K562 (cell line): ENCODE data around the gene EEA1. TPM values are rescaled to one million over a fixed set of nuclear protein-coding genes. Genes with fewer than 3 reads are reported as not detected.

Experiments used
- ATAC-seq: fragments of 200-7000 bp; cut with Tn5 transposase; 3 replicates; pipeline ENCODE4 v1.9.1; 2020; ENCODE audit warnings: moderate library complexity
- BruUV-seq: library from RNA; stranded (reverse); fragments of 400-500 nt; replicated peaks from 2 replicates; lab custom pipeline; 2021; lab: Mats Ljungman, UMichigan
- CTCF ChIA-PET: fragments of 300-600 bp; formaldehyde crosslinking; extraction: SDS; loops from one replicate; lab custom pipeline; 2021; ENCODE audit warnings: low intra/inter-chr PET ratio; lab: Yijun Ruan, JAX
- POLR2A ChIA-PET: fragments of 300-600, 350-650 bp; sonication (Branson Sonifier 250); formaldehyde crosslinking; extraction: SDS; loops from one replicate; lab custom pipeline; 2021; ENCODE audit warnings: antibody characterized with exemption, inconsistent platforms; lab: Yijun Ruan, JAX
- DNase-seq, 4 experiments: peaks; one replicate each; pipeline versions ENCODE4 v3.0.0 to v3.0.0-alpha.2; 2011 to 2018; ENCODE audit warnings: low spot score in 3 of 4, mixed read lengths in 3 of 4; ENCODE audit errors: extremely low read depth in 1 of 4
- FAIRE-seq: peaks from 2 replicates; lab custom pipeline; 2011; peaks lifted over from hg19 to GRCh38; lab: Jason Lieb, UNC
- H2AFZ ChIP-seq: 2 replicates; pipeline ENCODE4 v1.6.0; 2011; ENCODE audit warnings: low read depth, low read length, control low read depth, inconsistent platforms
- H3K27ac ChIP-seq: fragments of 200-600 bp; 3 replicates; pipeline ENCODE4 v1.8.0; 2011; ENCODE audit warnings: low read depth, mild to moderate bottlenecking, control low read depth, inconsistent platforms, low read length, moderate library complexity, mixed read lengths; ENCODE audit errors: extremely low read depth
- H3K27me3 ChIP-seq, 2 experiments: fragments of 300-600 bp in 1 of 2; 2 replicates in 1 of 2; 3 replicates in 1 of 2; pipeline versions ENCODE4 v1.6.0 to v1.8.0; 2011; ENCODE audit warnings: inconsistent platforms in 2 of 2, low read length in 2 of 2, mild to moderate bottlenecking in 1 of 2, mixed read lengths in 1 of 2, moderate library complexity in 1 of 2; ENCODE audit not compliant: control insufficient read depth in 2 of 2, insufficient read depth in 2 of 2
- H3K36me3 ChIP-seq: fragments of 300-600 bp; 3 replicates; pipeline ENCODE4 v1.8.0; 2011; ENCODE audit warnings: mild to moderate bottlenecking, low read length, inconsistent platforms; ENCODE audit not compliant: control insufficient read depth, insufficient read depth
- H3K4me1 ChIP-seq, 2 experiments: fragments of 200-600 bp in 1 of 2; replicated peaks in 1 of 2; 2 replicates in 1 of 2; 3 replicates in 1 of 2; pipeline versions ENCODE4 v1.5.1 to v1.8.0; 2011; ENCODE audit warnings: inconsistent platforms in 2 of 2, low read length in 2 of 2, mild to moderate bottlenecking in 1 of 2, mixed read lengths in 1 of 2, moderate library complexity in 1 of 2; ENCODE audit not compliant: control insufficient read depth in 2 of 2, insufficient read depth in 2 of 2
- H3K4me2 ChIP-seq: 2 replicates; pipeline ENCODE4 v1.6.1; 2011; ENCODE audit warnings: low read length, control low read depth, inconsistent platforms, mixed read lengths; ENCODE audit not compliant: insufficient read depth
- H3K4me3 ChIP-seq: fragments of 200-600 bp; sonication (generic), shearing (Covaris generic); 2 replicates; pipeline ENCODE4 v1.5.1; 2016; ENCODE audit warnings: control low read depth, inconsistent platforms
- H3K79me2 ChIP-seq: fragments of 200-600 bp; 3 replicates; pipeline ENCODE4 v1.8.0; 2011; ENCODE audit warnings: low read length, inconsistent platforms; ENCODE audit not compliant: control insufficient read depth, insufficient read depth
- H3K9ac ChIP-seq, 2 experiments: 2 replicates each; pipeline versions ENCODE4 v1.6.0 to v1.6.1; 2011; ENCODE audit warnings: low read depth in 2 of 2, low read length in 2 of 2, control low read depth in 1 of 2, inconsistent platforms in 1 of 2, mild to moderate bottlenecking in 1 of 2, mixed read lengths in 1 of 2; ENCODE audit not compliant: insufficient read depth in 1 of 2
- H3K9me1 ChIP-seq: one replicate; pipeline ENCODE4 v1.6.0; 2011; ENCODE audit warnings: inconsistent platforms, mild to moderate bottlenecking, low read length, moderate library complexity; ENCODE audit not compliant: control insufficient read depth, insufficient read depth
- H3K9me3 ChIP-seq: replicated peaks from 2 replicates; pipeline ENCODE4 v1.5.1; 2011; ENCODE audit warnings: low read depth, low read length, inconsistent platforms; ENCODE audit not compliant: control insufficient read depth, insufficient read depth
- H4K20me1 ChIP-seq: replicated peaks from 2 replicates; pipeline ENCODE4 v1.6.1; 2011; ENCODE audit warnings: low read length, inconsistent platforms, mixed read lengths; ENCODE audit not compliant: control insufficient read depth, insufficient read depth
- DDX20 ChIP-seq: fragments of 450-650 bp; IDR thresholded peaks from 2 replicates; pipeline ENCODE4 v1.6.1; 2016; ENCODE audit warnings: missing genetic modification characterization, low read depth, mild to moderate bottlenecking, missing compliant biosample characterization, moderate library complexity
- FOS ChIP-seq: IDR thresholded peaks from 3 replicates; pipeline ENCODE4 v1.6.1; 2011; ENCODE audit not compliant: insufficient read length; ENCODE audit errors: extremely low read depth
- FOXJ2 ChIP-seq: fragments of 200-800 bp; sonication (Bioruptor generic); IDR thresholded peaks from 2 replicates; pipeline ENCODE4 v1.6.1; 2016; ENCODE audit warnings: missing genetic modification characterization, missing compliant biosample characterization
- KAT7 ChIP-seq: sonication (generic); formaldehyde crosslinking; IDR thresholded peaks from 2 replicates; pipeline ENCODE4 v1.8.0; 2022; ENCODE audit warnings: missing genetic modification reagents, mild to moderate bottlenecking, borderline replicate concordance
- SMARCA4 ChIP-seq: fragments of 450-650 bp; IDR thresholded peaks from 2 replicates; pipeline ENCODE4 v1.6.1; 2016
- SNRNP70 ChIP-seq: fragments of 200-400 bp; formaldehyde crosslinking; optimal IDR thresholded peaks from 2 replicates; pipeline ENCODE3; 2017; ENCODE audit warnings: low read depth, low read length
- ZNF699 ChIP-seq: fragments of 250-450 bp; sonication (Bioruptor Pico); IDR thresholded peaks from 2 replicates; pipeline ENCODE4 v1.8.0; 2021; ENCODE audit warnings: mild to moderate bottlenecking, moderate library complexity; ENCODE audit not compliant: insufficient replicate concordance
- WGBS: fragments of 100-300 bp; shearing (Covaris generic); methylation state at CpG from one replicate; pipeline ENCODE4 v1.1.6; 2016; ENCODE audit warnings: low coverage, mixed read lengths; ENCODE audit not compliant: insufficient coverage; ENCODE audit errors: missing lambda C conversion rate; 5-methylcytosine and 5-hydroxymethylcytosine counted together
- in situ Hi-C: fragments of 300-500 bp; cut with MboI; formaldehyde crosslinking; loops from 4 replicates; pipeline ENCODE4 v1.15.0; 2018; ENCODE audit warnings: inconsistent platforms, mixed read lengths
- intact Hi-C: fragments of 100-400 bp; cut with micrococcal nuclease; formaldehyde crosslinking; loops from 2 replicates; pipeline ENCODE4 v1.14.2; 2022
- polyA plus RNA-seq, 8 experiments: library from polyadenylated mRNA; depleted of rRNA in 4 of 8; stranded (reverse) in 5 of 8; unstranded in 3 of 8; fragments of >200 nt; fragmentation: Nextera tagmentation in 2 of 8; fragmentation: Illumina TruSeq in 1 of 8; extraction: Ambion mirVana in 2 of 8; extraction: Trizol in 1 of 8; gene quantifications; 2 replicates each; pipeline versions ENCODE4 v1.2.1 to v1.2.3, GENCODE V29; 2011 to 2014; ENCODE audit warnings: inconsistent platforms in 1 of 8, missing spikeins in 1 of 8
- total RNA-seq, 7 experiments: library from RNA; depleted of rRNA in 6 of 7; stranded (reverse); fragments of >200 nt in 6 of 7; fragmentation: Illumina TruSeq in 2 of 7; extraction: Trizol in 2 of 7; gene quantifications; 2 replicates each; pipeline versions ENCODE4 v1.2.1 to v1.2.3, GENCODE V29; 2011 to 2021; ENCODE audit warnings: low replicate concordance in 1 of 7
- TF ChIP-seq, protein P1 (sequence below): fragments of 450-650 bp; IDR thresholded peaks from 2 replicates; pipeline ENCODE4 v1.6.1; 2016; ENCODE audit warnings: borderline replicate concordance
- TF ChIP-seq, protein P2 (sequence below): fragments of 200-400 bp; formaldehyde crosslinking; IDR thresholded peaks from 2 replicates; pipeline ENCODE4 v1.6.1; 2017; ENCODE audit warnings: mild to moderate bottlenecking, low read depth, low read length, moderate library complexity
- TF ChIP-seq, protein P3 (sequence below): fragments of 200-800 bp; sonication (Bioruptor generic); IDR thresholded peaks from 2 replicates; pipeline ENCODE4 v1.6.1; 2016; ENCODE audit warnings: missing genetic modification characterization, missing compliant biosample characterization

EEA1 gene
- total and polyA plus RNA-seq, 9 of the 15 experiments (the other 6 are each of a cell fraction or from before 2014, with no cell fraction given) = 3.5 to 17.1 (median 7.5) TPM

DNA sequence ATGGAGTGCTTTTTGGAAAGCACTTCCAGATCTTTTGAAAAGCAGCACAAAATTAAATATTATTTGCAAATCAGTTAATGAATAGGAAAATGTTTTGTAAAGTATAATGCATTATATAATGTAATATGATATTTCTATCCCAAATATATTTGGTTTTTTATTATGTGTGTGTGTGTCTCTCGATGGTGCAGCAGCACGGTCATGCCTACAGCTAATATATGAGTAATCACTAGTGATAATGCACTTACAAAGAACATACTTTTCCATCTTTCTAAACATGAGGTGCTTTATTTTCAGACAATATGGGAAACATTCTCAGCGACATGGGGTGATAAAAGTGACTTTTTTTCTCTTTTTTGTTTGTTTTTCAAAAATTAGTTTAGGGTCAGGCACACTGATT lies 1.3 kb upstream of the EEA1 start (continued):
- TF ChIP-seq FOS (no peak), SNRNP70 (no peak), KAT7 (no peak), ZNF699 (CRISPR knock-in tag) (no peak)
- TF ChIP-seq, protein P1, sequence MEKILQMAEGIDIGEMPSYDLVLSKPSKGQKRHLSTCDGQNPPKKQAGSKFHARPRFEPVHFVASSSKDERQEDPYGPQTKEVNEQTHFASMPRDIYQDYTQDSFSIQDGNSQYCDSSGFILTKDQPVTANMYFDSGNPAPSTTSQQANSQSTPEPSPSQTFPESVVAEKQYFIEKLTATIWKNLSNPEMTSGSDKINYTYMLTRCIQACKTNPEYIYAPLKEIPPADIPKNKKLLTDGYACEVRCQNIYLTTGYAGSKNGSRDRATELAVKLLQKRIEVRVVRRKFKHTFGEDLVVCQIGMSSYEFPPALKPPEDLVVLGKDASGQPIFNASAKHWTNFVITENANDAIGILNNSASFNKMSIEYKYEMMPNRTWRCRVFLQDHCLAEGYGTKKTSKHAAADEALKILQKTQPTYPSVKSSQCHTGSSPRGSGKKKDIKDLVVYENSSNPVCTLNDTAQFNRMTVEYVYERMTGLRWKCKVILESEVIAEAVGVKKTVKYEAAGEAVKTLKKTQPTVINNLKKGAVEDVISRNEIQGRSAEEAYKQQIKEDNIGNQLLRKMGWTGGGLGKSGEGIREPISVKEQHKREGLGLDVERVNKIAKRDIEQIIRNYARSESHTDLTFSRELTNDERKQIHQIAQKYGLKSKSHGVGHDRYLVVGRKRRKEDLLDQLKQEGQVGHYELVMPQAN = no peak

DNA sequence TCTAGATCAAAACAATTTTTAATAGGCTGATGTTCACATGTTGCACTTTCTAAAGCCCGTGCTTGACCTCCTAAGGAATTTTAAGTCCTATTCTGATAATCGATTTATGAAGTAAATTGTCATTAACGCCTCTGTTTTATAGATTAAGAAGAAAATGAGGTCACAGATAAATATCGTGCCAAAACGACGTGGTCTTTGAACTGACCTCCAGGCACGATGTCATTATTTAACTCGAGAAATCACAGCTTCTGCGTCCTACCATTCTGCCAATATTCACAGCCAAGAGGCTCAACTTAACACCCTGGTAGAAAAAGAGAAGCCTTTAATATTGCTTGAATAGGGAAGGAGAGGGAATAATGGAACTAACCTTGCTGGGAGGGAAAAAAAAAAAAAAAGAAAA lies 888 bp upstream of the EEA1 start:
- peak overlapping the region; percentile 93 for H3K4me2 ChIP-seq
- TF ChIP-seq, protein P2, sequence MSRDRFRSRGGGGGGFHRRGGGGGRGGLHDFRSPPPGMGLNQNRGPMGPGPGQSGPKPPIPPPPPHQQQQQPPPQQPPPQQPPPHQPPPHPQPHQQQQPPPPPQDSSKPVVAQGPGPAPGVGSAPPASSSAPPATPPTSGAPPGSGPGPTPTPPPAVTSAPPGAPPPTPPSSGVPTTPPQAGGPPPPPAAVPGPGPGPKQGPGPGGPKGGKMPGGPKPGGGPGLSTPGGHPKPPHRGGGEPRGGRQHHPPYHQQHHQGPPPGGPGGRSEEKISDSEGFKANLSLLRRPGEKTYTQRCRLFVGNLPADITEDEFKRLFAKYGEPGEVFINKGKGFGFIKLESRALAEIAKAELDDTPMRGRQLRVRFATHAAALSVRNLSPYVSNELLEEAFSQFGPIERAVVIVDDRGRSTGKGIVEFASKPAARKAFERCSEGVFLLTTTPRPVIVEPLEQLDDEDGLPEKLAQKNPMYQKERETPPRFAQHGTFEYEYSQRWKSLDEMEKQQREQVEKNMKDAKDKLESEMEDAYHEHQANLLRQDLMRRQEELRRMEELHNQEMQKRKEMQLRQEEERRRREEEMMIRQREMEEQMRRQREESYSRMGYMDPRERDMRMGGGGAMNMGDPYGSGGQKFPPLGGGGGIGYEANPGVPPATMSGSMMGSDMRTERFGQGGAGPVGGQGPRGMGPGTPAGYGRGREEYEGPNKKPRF = no peak
- TF ChIP-seq SMARCA4 (0 out of 2 replicates have a peak, but pooled peaks have one; percentile 9), DDX20 (tag) (0 out of 2 replicates have a peak, but pooled peaks have one; percentile 26), KAT7 (0 out of 2 replicates have a peak, but pooled peaks have one; percentile 9), FOXJ2 (tag) (no peak)
- TF ChIP-seq, protein P3, sequence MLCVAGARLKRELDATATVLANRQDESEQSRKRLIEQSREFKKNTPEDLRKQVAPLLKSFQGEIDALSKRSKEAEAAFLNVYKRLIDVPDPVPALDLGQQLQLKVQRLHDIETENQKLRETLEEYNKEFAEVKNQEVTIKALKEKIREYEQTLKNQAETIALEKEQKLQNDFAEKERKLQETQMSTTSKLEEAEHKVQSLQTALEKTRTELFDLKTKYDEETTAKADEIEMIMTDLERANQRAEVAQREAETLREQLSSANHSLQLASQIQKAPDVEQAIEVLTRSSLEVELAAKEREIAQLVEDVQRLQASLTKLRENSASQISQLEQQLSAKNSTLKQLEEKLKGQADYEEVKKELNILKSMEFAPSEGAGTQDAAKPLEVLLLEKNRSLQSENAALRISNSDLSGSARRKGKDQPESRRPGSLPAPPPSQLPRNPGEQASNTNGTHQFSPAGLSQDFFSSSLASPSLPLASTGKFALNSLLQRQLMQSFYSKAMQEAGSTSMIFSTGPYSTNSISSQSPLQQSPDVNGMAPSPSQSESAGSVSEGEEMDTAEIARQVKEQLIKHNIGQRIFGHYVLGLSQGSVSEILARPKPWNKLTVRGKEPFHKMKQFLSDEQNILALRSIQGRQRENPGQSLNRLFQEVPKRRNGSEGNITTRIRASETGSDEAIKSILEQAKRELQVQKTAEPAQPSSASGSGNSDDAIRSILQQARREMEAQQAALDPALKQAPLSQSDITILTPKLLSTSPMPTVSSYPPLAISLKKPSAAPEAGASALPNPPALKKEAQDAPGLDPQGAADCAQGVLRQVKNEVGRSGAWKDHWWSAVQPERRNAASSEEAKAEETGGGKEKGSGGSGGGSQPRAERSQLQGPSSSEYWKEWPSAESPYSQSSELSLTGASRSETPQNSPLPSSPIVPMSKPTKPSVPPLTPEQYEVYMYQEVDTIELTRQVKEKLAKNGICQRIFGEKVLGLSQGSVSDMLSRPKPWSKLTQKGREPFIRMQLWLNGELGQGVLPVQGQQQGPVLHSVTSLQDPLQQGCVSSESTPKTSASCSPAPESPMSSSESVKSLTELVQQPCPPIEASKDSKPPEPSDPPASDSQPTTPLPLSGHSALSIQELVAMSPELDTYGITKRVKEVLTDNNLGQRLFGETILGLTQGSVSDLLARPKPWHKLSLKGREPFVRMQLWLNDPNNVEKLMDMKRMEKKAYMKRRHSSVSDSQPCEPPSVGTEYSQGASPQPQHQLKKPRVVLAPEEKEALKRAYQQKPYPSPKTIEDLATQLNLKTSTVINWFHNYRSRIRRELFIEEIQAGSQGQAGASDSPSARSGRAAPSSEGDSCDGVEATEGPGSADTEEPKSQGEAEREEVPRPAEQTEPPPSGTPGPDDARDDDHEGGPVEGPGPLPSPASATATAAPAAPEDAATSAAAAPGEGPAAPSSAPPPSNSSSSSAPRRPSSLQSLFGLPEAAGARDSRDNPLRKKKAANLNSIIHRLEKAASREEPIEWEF (CRISPR knock-in tag) = peak; percentile 58; the same call in 1 of the 2 replicates

More for the DNA sequence above, 888 bp upstream of the EEA1 start:
- Histone ChIP-seq H3K79me2 (peaks cover 35% of the 10 kb centered on the region), H3K36me3 (peaks cover 4% of the 10 kb centered on the region; the same call in 1 of the 3 replicates), H2AFZ (peak overlapping the region; percentile 96), H3K4me3 (peak overlapping the region; percentile 74), H3K9me1 (no peaks in the 10 kb centered on the region), H4K20me1 (0 out of 2 replicates have a peak, but pooled peaks cover 4% of the 10 kb centered on the region), H3K9me3 (no peaks in the 10 kb centered on the region), H3K9ac (peak overlapping the region in 1 of 2 experiments; percentile 94; a peak in 2 of 4 replicates), H3K4me1 (peaks cover 8 to 15% of the 10 kb centered on the region in 2 experiments; a peak in 3 of 5 replicates), H3K27me3 (no peaks in the 10 kb centered on the region), H3K27ac (peak overlapping the region; percentile 96)
- in situ Hi-C loops = loop anchor here (10.0 kb wide), 1 partner anchor 105 kb away; no protein-coding TSS in a partner anchor
- CTCF ChIA-PET = no interaction called here
- no peak for ATAC-seq
- POLR2A ChIA-PET = interaction anchor here (0.6 to 1.3 kb wide), 6 partner anchors 33 to 835 kb away, joined by 3 to 4 read pairs (median 4); no protein-coding TSS in a partner anchor
- no peak for FAIRE-seq
- 0% methylated on average over 9 of the region's 9 CpGs for WGBS
- DNase-seq = peak in 1 of 4 experiments; percentile 17
- intact Hi-C loops = loop anchor here (5.0 to 10.0 kb wide), 4 partner anchors 88 to 385 kb away; no protein-coding TSS in a partner anchor
- no TSS peak for BruUV-seq
